NCI-H82 treated with DMSO at 0.1 percent for 48 hours (cell line): ENCODE results near the gene SFTPD.
"Not testable (repeated sequence)": the region's sequence is repeated elsewhere in the genome, so short reads cannot be mapped to it uniquely, and the experiment has no call there.

Source experiments
- DNase-seq: peaks from one replicate; lab custom pipeline; 2025; ENCODE audit not compliant: unreplicated experiment; lab: John Stamatoyannopoulos, UW

Gene SFTPD

GRCh38 chr10:79948976-79949722 is at the start of gene SFTPD:
SFTPD (minus strand) TSS chr10:79949105; CDS start chr10:79946659, 2,446 bp downstream.
- DNase-seq = no peak

GRCh38 chr10:79995979-79996634 is 47.2 kb upstream of the SFTPD start:
- no peak for DNase-seq

- DNase-seq = no peak
These were observed 45.7 kb upstream of the SFTPD start for GRCh38 chr10:79994556-79994955.

GRCh38 chr10:79988199-79988598 is 39.3 kb upstream of the SFTPD start:
- DNase-seq = not testable (repeated sequence)

- not testable (repeated sequence) for DNase-seq
These were observed 37.8 kb upstream of the SFTPD start for GRCh38 chr10:79986661-79987060.

- no peak for DNase-seq
These were observed 36.7 kb upstream of the SFTPD start for GRCh38 chr10:79985481-79986072.

- no peak for DNase-seq
These were observed 35.9 kb upstream of the SFTPD start for GRCh38 chr10:79984851-79985250.

GRCh38 chr10:79983286-79983909 is 34.5 kb upstream of the SFTPD start:
- no peak for DNase-seq

GRCh38 chr10:79982861-79983260 is 34.0 kb upstream of the SFTPD start:
- no peak for DNase-seq

GRCh38 chr10:79982362-79982800 is 33.5 kb upstream of the SFTPD start:
- no peak for DNase-seq

GRCh38 chr10:79981450-79982361 is 32.8 kb upstream of the SFTPD start:
- no peak for DNase-seq

- DNase-seq = no peak
These were observed 31.8 kb upstream of the SFTPD start for GRCh38 chr10:79980711-79981110.

- no peak for DNase-seq
These were observed 31.2 kb upstream of the SFTPD start for GRCh38 chr10:79979976-79980687.

- no peak for DNase-seq
These were observed 30.5 kb upstream of the SFTPD start for GRCh38 chr10:79979310-79979975.

GRCh38 chr10:79976999-79977398 is 28.1 kb upstream of the SFTPD start:
- DNase-seq = no peak

- no peak for DNase-seq
These were observed 21.2 kb upstream of the SFTPD start for GRCh38 chr10:79970062-79970461.

GRCh38 chr10:79947787-79948424 is 999 bp downstream of the SFTPD start:
- DNase-seq = no peak

- no peak for DNase-seq
These were observed 1.9 kb downstream of the SFTPD start for GRCh38 chr10:79947083-79947415.
